GM12878 (cell line): ENCODE results near the gene MEGF11. TPM values are rescaled to one million over a fixed set of nuclear protein-coding genes. Genes with fewer than 3 reads are reported as not detected.

Experiments used
- ATAC-seq: fragments of 200-7000 bp; cut with Tn5 transposase; 3 replicates; pipeline ENCODE4 v1.9.1; 2020; ENCODE audit warnings: mild to moderate bottlenecking, moderate library complexity
- BruUV-seq: library from RNA; stranded (reverse); fragments of 400-500 nt; replicated peaks from 2 replicates; lab custom pipeline; 2021; lab: Mats Ljungman, UMichigan
- CTCF ChIA-PET: fragments of 300-600 bp; sonication (Branson Sonifier 250); formaldehyde crosslinking; extraction: SDS; loops from one replicate; lab custom pipeline; 2021; ENCODE audit warnings: inconsistent platforms; lab: Yijun Ruan, JAX
- POLR2A ChIA-PET: fragments of 350-600 bp; formaldehyde crosslinking; extraction: SDS; loops from one replicate; lab custom pipeline; 2021; ENCODE audit warnings: inconsistent platforms; lab: Charles Lee
- RAD21 ChIA-PET: fragments of 300-600 bp; sonication (Branson Sonifier 250); formaldehyde crosslinking; loops from one replicate; lab custom pipeline; 2023; ENCODE audit warnings: antibody characterized with exemption; ENCODE audit not compliant: unreplicated experiment; lab: Charles Lee
- SMC1A ChIA-PET: fragments of 300-600 bp; sonication (Branson Sonifier 250); formaldehyde crosslinking; loops from one replicate; lab custom pipeline; 2023; ENCODE audit not compliant: unreplicated experiment, uncharacterized antibody; lab: Charles Lee
- DNase-seq: peaks from one replicate; pipeline ENCODE4 v3.0.0-alpha.2; 2011; ENCODE audit warnings: low read depth, low spot score
- FAIRE-seq: peaks from 3 replicates; lab custom pipeline; 2011; peaks lifted over from hg19 to GRCh38; lab: Jason Lieb, UNC
- H2AFZ ChIP-seq: 2 replicates; pipeline ENCODE4 v1.6.0; 2011; ENCODE audit warnings: low read depth, low read length, control low read depth; ENCODE audit not compliant: control insufficient read depth
- H3K27ac ChIP-seq: 2 replicates; pipeline ENCODE4 v1.5.1; 2011; ENCODE audit warnings: control low read depth; ENCODE audit not compliant: control insufficient read depth, insufficient read depth
- H3K27me3 ChIP-seq, 2 experiments: replicated peaks in 1 of 2; 2 replicates each; pipeline versions ENCODE4 v1.6.0 to v1.6.1; 2011; ENCODE audit warnings: low read length in 1 of 2; ENCODE audit not compliant: control insufficient read depth in 2 of 2, insufficient read depth in 2 of 2
- H3K36me3 ChIP-seq, 2 experiments: 2 replicates each; pipeline ENCODE4 v1.5.1; 2011; ENCODE audit warnings: low read length in 1 of 2; ENCODE audit not compliant: control insufficient read depth in 2 of 2, insufficient read depth in 2 of 2
- H3K4me1 ChIP-seq: 2 replicates; pipeline ENCODE4 v1.6.1; 2011; ENCODE audit warnings: mild to moderate bottlenecking, low read length, moderate library complexity, mixed read lengths; ENCODE audit not compliant: control insufficient read depth, insufficient read depth
- H3K4me2 ChIP-seq: 2 replicates; pipeline ENCODE4 v1.6.0; 2011; ENCODE audit warnings: control low read depth; ENCODE audit not compliant: control insufficient read depth, insufficient read depth
- H3K4me3 ChIP-seq: fragments of 200-600 bp; sonication (generic); 2 replicates; pipeline ENCODE4 v1.5.1; 2016
- H3K79me2 ChIP-seq: 2 replicates; pipeline ENCODE4 v1.6.0; 2011; ENCODE audit warnings: low read length; ENCODE audit not compliant: control insufficient read depth, insufficient read depth
- H3K9ac ChIP-seq: 2 replicates; pipeline ENCODE4 v1.8.0; 2011; ENCODE audit warnings: low read length, control low read depth, mixed read lengths; ENCODE audit not compliant: control insufficient read depth, insufficient read depth
- H3K9me3 ChIP-seq: replicated peaks from 3 replicates; pipeline ENCODE4 v1.5.1; 2011; ENCODE audit warnings: mild to moderate bottlenecking, low read length; ENCODE audit not compliant: control insufficient read depth, insufficient read depth
- H4K20me1 ChIP-seq: 2 replicates; pipeline ENCODE4 v1.6.0; 2011; ENCODE audit not compliant: control insufficient read depth, insufficient read depth
- CUX1 ChIP-seq: IDR thresholded peaks from 2 replicates; pipeline ENCODE4 v1.6.1; 2012; ENCODE audit warnings: improper control_type of control experiment, low read depth, low read length; ENCODE audit not compliant: insufficient replicate concordance
- E2F8 ChIP-seq: fragments of 450-650 bp; IDR thresholded peaks from 2 replicates; pipeline ENCODE4 v1.6.1; 2018; ENCODE audit warnings: mild to moderate bottlenecking, low read depth, moderate library complexity; ENCODE audit not compliant: partially characterized antibody
- EED ChIP-seq: sonication (generic); IDR thresholded peaks from 2 replicates; pipeline ENCODE4 v1.6.1; 2016; ENCODE audit warnings: antibody characterized with exemption, low read depth
- ELK1 ChIP-seq: IDR thresholded peaks from 2 replicates; pipeline ENCODE4 v1.6.1; 2012; ENCODE audit warnings: low read depth, low read length, improper control_type of control experiment
- KDM1A ChIP-seq: fragments of 200-600 bp; sonication (generic); IDR thresholded peaks from 2 replicates; pipeline ENCODE4 v1.6.1; 2016; ENCODE audit warnings: borderline replicate concordance
- POU2F2 ChIP-seq: IDR thresholded peaks from 3 replicates; pipeline ENCODE4 v1.6.1; 2011; ENCODE audit warnings: low read depth, mild to moderate bottlenecking, low read length, borderline replicate concordance
- RAD21 ChIP-seq: IDR thresholded peaks from 2 replicates; pipeline ENCODE4 v1.6.1; 2011; ENCODE audit warnings: mild to moderate bottlenecking, low read depth, low read length, moderate library complexity; ENCODE audit not compliant: insufficient read depth
- RBBP5 ChIP-seq: fragments of 200-600 bp; sonication (generic); conservative IDR thresholded peaks from 2 replicates; pipeline ENCODE4 v1.6.1; 2016
- SIN3A ChIP-seq: IDR thresholded peaks from 2 replicates; pipeline ENCODE4 v1.6.1; 2012; ENCODE audit warnings: low read depth, low read length, improper control_type of control experiment
- SKIL ChIP-seq: fragments of 450-650 bp; IDR thresholded peaks from 2 replicates; pipeline ENCODE4 v1.6.1; 2017; ENCODE audit warnings: mild to moderate bottlenecking, low read depth, inconsistent platforms; ENCODE audit not compliant: poor library complexity, severe bottlenecking
- SRF ChIP-seq, 2 experiments: IDR thresholded peaks; 2 replicates each; pipeline ENCODE4 v1.6.1; 2011; ENCODE audit warnings: low read depth in 2 of 2, low read length in 2 of 2, mild to moderate bottlenecking in 1 of 2, moderate library complexity in 1 of 2
- SUZ12 ChIP-seq: fragments of 200-600 bp; sonication (generic); IDR thresholded peaks from one replicate; pipeline ENCODE4 v1.6.1; 2018; ENCODE audit warnings: antibody characterized with exemption, mild to moderate bottlenecking; ENCODE audit not compliant: unreplicated experiment
- WGBS: methylation state at CpG from one replicate; pipeline ENCODE4 v1.1.6; 2016; ENCODE audit warnings: low lambda C conversion rate; ENCODE audit not compliant: insufficient replicate concordance, insufficient coverage; ENCODE audit errors: missing lambda C conversion rate; 5-methylcytosine and 5-hydroxymethylcytosine counted together
- in situ Hi-C: fragments of 300-500 bp; cut with MboI; formaldehyde crosslinking; loops from 9 replicates; pipeline ENCODE4 v1.14.3; 2018; ENCODE audit warnings: mixed read lengths
- intact Hi-C: fragments of 100-400 bp; cut with micrococcal nuclease; formaldehyde crosslinking; loops from one replicate; pipeline ENCODE4 v1.14.2; 2022; ENCODE audit not compliant: unreplicated experiment
- polyA plus RNA-seq, 11 experiments: library from polyadenylated mRNA; depleted of rRNA in 4 of 11; unstranded in 6 of 11; stranded (reverse) in 5 of 11; fragments of >200 nt; fragmentation: Nextera tagmentation in 4 of 11; fragmentation: Illumina TruSeq in 1 of 11; extraction: Ambion mirVana in 4 of 11; extraction: Trizol in 1 of 11; gene quantifications; 1 replicate in 1 of 11; 2 replicates in 10 of 11; pipeline versions ENCODE4 v1.2.1 to v1.2.3, GENCODE V29; 2011 to 2016; ENCODE audit warnings: inconsistent platforms in 2 of 11, missing spikeins in 2 of 11, low read depth in 1 of 11
- total RNA-seq, 4 experiments: library from RNA; depleted of rRNA in 3 of 4; stranded (reverse); fragments of >200 nt in 3 of 4; fragmentation: Illumina TruSeq in 1 of 4; extraction: Trizol in 1 of 4; gene quantifications; 2 replicates each; pipeline versions ENCODE4 v1.2.1 to v1.2.3, GENCODE V29; 2013 to 2021

The MEGF11 gene
- total and polyA plus RNA-seq, 10 of the 15 experiments (the other 5 are each of a cell fraction or from before 2014, with no cell fraction given): 0.03 to 1.7 (median 0.49) TPM

- SMC1A ChIA-PET: no interaction called here
- CTCF ChIA-PET: no interaction called here
- no peak for ATAC-seq
- Histone ChIP-seq H2AFZ (no peak overlapping the region), H3K27me3 (peaks cover 0 to 4% of the 10 kb centered on the region in 2 experiments), H3K36me3 (no peaks in the 10 kb centered on the region), H3K79me2 (no peaks in the 10 kb centered on the region), H3K9ac (no peak overlapping the region), H3K4me3 (no peak overlapping the region), H3K4me2 (no peak overlapping the region), H4K20me1 (no peaks in the 10 kb centered on the region), H3K4me1 (no peaks in the 10 kb centered on the region), H3K9me3 (no peaks in the 10 kb centered on the region), H3K27ac (no peak overlapping the region)
- BruUV-seq: no TSS peak
- 48% methylated on average over 15 of the region's 15 CpGs for WGBS
- intact Hi-C loops: no loop called here
- POLR2A ChIA-PET: no interaction called here
- in situ Hi-C loops: no loop called here
- no peak for FAIRE-seq
- RAD21 ChIA-PET: no interaction called here
- DNase-seq: no peak
- TF ChIP-seq ELK1 (no peak), SIN3A (no peak), KDM1A (no peak), SKIL (no peak), POU2F2 (no peak), RAD21 (no peak), RBBP5 (no peak), CUX1 (no peak), EED (no peak), E2F8 (no peak), SRF (IDR thresholded peaks at IDR 0.05; ENCODE audit: low read depth in 2 of 2, low read length in 2 of 2) (no peak), SUZ12 (no peak)
Observed at GRCh38 chr15:66099950-66100671, 153.4 kb downstream of the MEGF11 start.
